Adipose tissue (tissue), 3 donors: ENCODE measurements around the gene NRSN2. TPM values are rescaled to one million over a fixed set of nuclear protein-coding genes. Genes with fewer than 3 reads are reported as not detected.

ENCODE experiments used
- H3K27ac ChIP-seq: one replicate; pipeline ENCODE4 v1.5.1; 2013; ENCODE audit warnings: low read depth, low read length
- WGBS, 3 donors: extraction: QIAGEN DNeasy Blood & Tissue Kit; methylation state at CpG; one replicate each; pipeline ENCODE4 v1.1.7; 2013; 5-methylcytosine and 5-hydroxymethylcytosine counted together
- polyA plus RNA-seq, 3 donors: library from polyadenylated mRNA; stranded (reverse); fragments of 200-250 nt; gene quantifications; one replicate each; pipeline ENCODE4 v1.2.3, GENCODE V29; 2013
- donor health status: healthy with polysubstance abuse.
- donor health status: Bipolar disorder and iron deficiency.
- donor health status: healthy.

NRSN2 gene
- polyA plus RNA-seq, 3 donors, result 9.8 to 26.4 (median 21.6) TPM

- 56 to 83% (median 81%) methylated on average over 9 of the region's 9 CpGs for WGBS, 3 donors
- no peak overlapping the region for H3K27ac ChIP-seq
Observed at GRCh38 chr20:401682-402495, 55.0 kb downstream of the NRSN2 start.

- WGBS, 3 donors, result 84 to 88% (median 86%) methylated on average over 2 of the region's 2 CpGs
- H3K27ac ChIP-seq, result no peak overlapping the region
Observed at GRCh38 chr20:402496-402885, 55.6 kb downstream of the NRSN2 start.

GRCh38 chr20:402898-403581 lies 56.1 kb downstream of the NRSN2 start:
- WGBS, 3 donors, result 88 to 97% (median 95%) methylated on average over 6 of the region's 6 CpGs
- H3K27ac ChIP-seq, result no peak overlapping the region

- 98 to 100% (median 99%) methylated on average over 3 of the region's 3 CpGs for WGBS, 3 donors
- no peak overlapping the region for H3K27ac ChIP-seq
Observed at GRCh38 chr20:403582-403957, 56.7 kb downstream of the NRSN2 start.

- no peak overlapping the region for H3K27ac ChIP-seq
- 79 to 97% (median 96%) methylated on average over 4 of the region's 4 CpGs for WGBS, 3 donors
Observed at GRCh38 chr20:404088-404487, 57.2 kb downstream of the NRSN2 start.

Other genes with a start within 250 kb of the NRSN2 start
- gene DEFB126, start 204.5 kb upstream of the NRSN2 start, polyA plus RNA-seq, result not detected
- gene DEFB127, start 189.7 kb upstream of the NRSN2 start, polyA plus RNA-seq, result not detected
- gene DEFB128, start 157.4 kb upstream of the NRSN2 start, polyA plus RNA-seq, result not detected
- gene DEFB129, start 119.9 kb upstream of the NRSN2 start, polyA plus RNA-seq, result not detected
- 1 to 10 TPM in 2 of 3 donors, under 1 TPM in 1; 0.06 to 1.9 (median 1.2) TPM for gene DEFB132, start 89.4 kb upstream of the NRSN2 start, polyA plus RNA-seq
- 1 to 10 TPM; 3.4 to 6.2 (median 3.5) TPM for gene C20orf96, start 56.4 kb upstream of the NRSN2 start, polyA plus RNA-seq
- gene ZCCHC3, start 49.5 kb upstream of the NRSN2 start, polyA plus RNA-seq, result 1 to 10 TPM; 4.1 to 8.9 (median 7.8) TPM
- 1 to 10 TPM; 2.1 to 3.3 (median 2.4) TPM for gene SOX12, start 21.6 kb upstream of the NRSN2 start, polyA plus RNA-seq
- 10 to 100 TPM in 1 of 3 donors, 1 to 10 TPM in 2; 5.4 to 12.9 (median 7.9) TPM for gene TRIB3, start 33.6 kb downstream of the NRSN2 start, polyA plus RNA-seq
- gene RBCK1, start 61.2 kb downstream of the NRSN2 start, polyA plus RNA-seq, result 10 to 100 TPM; 58.7 to 81.0 (median 65.6) TPM
- gene TBC1D20, start 115.4 kb downstream of the NRSN2 start, polyA plus RNA-seq, result 10 to 100 TPM; 11.6 to 27.3 (median 25.0) TPM
- 10 to 100 TPM; 24.3 to 37.1 (median 29.4) TPM for gene CSNK2A1, start 196.7 kb downstream of the NRSN2 start, polyA plus RNA-seq